ENCODE results near the gene NEXN. TPM values are rescaled to one million over a fixed set of nuclear protein-coding genes. Genes with fewer than 3 reads are reported as not detected.

Gene NEXN
- total RNA-seq, 1 experiment from 2014 or later = 1.4 TPM

DNA sequence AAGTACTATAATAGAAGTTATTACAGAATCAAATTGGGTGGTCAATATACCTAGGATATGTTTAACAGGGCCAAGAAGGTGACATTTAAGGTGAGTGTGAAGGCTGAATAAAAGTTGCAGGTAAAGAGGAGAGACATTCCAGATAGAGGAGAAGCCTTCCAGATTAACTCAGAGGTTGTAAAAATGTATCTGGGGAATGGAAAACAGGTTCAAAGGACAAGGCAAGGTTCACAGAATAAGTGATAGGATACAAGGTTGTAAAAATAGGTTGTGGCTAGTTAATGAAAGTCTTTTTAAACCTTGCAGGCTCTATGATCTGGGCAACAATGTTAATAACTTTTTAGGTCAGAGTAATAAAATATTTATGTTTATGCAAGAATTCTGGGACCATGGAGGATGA lies 50.2 kb downstream of the NEXN start:
- Mint-ChIP-seq H3K9me3 (no peaks in the 10 kb centered on the region), H3K27ac (0 out of 2 replicates have a peak overlapping the region, but pooled peaks have one; percentile 0), H3K27me3 (ENCODE audit: low read depth) (no peaks in the 10 kb centered on the region), H3K36me3 (peaks cover 6% of the 10 kb centered on the region), H3K4me3 (no peak overlapping the region), H3K4me1 (no peaks in the 10 kb centered on the region)
- ATAC-seq (no peak), DNase-seq (ENCODE audit: low spot score) (no peak)
- ChIA-PET CTCF (no interaction called here), POLR2A (no interaction called here)
- TF ChIP-seq FOXK1 (CRISPR knock-in tag; IDR thresholded peaks at IDR 0.05) (no peak), TP53 (CRISPR knock-in tag; IDR thresholded peaks at IDR 0.05) (no peak), GTF2I (CRISPR knock-in tag; conservative IDR thresholded peaks at IDR 0.05) (no peak), FOXJ3 (CRISPR knock-in tag; IDR thresholded peaks at IDR 0.05; ENCODE audit: borderline replicate concordance) (no peak)
- TF ChIP-seq, protein P1, sequence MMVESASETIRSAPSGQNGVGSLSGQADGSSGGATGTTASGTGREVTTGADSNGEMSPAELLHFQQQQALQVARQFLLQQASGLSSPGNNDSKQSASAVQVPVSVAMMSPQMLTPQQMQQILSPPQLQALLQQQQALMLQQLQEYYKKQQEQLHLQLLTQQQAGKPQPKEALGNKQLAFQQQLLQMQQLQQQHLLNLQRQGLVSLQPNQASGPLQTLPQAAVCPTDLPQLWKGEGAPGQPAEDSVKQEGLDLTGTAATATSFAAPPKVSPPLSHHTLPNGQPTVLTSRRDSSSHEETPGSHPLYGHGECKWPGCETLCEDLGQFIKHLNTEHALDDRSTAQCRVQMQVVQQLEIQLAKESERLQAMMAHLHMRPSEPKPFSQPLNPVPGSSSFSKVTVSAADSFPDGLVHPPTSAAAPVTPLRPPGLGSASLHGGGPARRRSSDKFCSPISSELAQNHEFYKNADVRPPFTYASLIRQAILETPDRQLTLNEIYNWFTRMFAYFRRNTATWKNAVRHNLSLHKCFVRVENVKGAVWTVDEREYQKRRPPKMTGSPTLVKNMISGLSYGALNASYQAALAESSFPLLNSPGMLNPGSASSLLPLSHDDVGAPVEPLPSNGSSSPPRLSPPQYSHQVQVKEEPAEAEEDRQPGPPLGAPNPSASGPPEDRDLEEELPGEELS (CRISPR knock-in tag; IDR thresholded peaks at IDR 0.05) = no peak
- TF ChIP-seq, protein P2, sequence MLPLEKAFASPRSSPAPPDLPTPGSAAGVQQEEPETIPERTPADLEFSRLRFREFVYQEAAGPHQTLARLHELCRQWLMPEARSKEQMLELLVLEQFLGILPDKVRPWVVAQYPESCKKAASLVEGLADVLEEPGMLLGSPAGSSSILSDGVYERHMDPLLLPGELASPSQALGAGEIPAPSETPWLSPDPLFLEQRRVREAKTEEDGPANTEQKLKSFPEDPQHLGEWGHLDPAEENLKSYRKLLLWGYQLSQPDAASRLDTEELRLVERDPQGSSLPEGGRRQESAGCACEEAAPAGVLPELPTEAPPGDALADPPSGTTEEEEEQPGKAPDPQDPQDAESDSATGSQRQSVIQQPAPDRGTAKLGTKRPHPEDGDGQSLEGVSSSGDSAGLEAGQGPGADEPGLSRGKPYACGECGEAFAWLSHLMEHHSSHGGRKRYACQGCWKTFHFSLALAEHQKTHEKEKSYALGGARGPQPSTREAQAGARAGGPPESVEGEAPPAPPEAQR (CRISPR knock-in tag; IDR thresholded peaks at IDR 0.05) = no peak
- TF ChIP-seq, protein P3, sequence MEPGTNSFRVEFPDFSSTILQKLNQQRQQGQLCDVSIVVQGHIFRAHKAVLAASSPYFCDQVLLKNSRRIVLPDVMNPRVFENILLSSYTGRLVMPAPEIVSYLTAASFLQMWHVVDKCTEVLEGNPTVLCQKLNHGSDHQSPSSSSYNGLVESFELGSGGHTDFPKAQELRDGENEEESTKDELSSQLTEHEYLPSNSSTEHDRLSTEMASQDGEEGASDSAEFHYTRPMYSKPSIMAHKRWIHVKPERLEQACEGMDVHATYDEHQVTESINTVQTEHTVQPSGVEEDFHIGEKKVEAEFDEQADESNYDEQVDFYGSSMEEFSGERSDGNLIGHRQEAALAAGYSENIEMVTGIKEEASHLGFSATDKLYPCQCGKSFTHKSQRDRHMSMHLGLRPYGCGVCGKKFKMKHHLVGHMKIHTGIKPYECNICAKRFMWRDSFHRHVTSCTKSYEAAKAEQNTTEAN (CRISPR knock-in tag; IDR thresholded peaks at IDR 0.05) = no peak
- TF ChIP-seq, protein P4, sequence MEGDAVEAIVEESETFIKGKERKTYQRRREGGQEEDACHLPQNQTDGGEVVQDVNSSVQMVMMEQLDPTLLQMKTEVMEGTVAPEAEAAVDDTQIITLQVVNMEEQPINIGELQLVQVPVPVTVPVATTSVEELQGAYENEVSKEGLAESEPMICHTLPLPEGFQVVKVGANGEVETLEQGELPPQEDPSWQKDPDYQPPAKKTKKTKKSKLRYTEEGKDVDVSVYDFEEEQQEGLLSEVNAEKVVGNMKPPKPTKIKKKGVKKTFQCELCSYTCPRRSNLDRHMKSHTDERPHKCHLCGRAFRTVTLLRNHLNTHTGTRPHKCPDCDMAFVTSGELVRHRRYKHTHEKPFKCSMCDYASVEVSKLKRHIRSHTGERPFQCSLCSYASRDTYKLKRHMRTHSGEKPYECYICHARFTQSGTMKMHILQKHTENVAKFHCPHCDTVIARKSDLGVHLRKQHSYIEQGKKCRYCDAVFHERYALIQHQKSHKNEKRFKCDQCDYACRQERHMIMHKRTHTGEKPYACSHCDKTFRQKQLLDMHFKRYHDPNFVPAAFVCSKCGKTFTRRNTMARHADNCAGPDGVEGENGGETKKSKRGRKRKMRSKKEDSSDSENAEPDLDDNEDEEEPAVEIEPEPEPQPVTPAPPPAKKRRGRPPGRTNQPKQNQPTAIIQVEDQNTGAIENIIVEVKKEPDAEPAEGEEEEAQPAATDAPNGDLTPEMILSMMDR (IDR thresholded peaks at IDR 0.05) = no peak

DNA sequence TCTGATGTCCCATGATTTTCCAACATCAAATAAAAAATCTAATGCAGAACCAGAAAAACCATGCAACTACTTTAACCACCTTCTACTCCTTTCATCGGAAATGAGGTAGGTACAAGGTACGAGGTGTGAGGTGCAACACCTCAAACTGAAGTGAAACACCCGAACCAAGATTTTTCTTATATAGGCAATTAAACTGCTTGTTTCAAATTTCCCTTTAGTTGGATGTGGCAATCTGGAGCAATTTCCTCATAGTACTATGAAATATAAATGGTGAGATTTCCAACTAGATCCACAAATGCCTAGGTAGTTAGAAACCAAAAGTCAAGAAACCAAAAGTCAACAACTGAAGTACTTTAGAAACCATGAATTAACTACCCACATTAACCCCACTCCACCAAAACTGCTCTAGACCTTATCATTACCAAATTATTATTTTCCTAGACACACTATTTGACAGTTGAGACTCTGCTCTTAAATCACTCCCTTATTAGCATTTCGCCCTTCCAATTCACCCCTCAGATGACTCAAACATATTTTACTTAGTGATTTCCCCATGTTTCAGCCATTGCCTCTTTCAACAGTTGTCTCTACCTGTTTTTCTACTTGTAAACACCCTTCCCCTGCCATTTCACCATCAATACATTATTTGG lies 52.6 kb downstream of the NEXN start:
- peaks cover 18% of the 10 kb centered on the region for H3K36me3 Mint-ChIP-seq
- ChIA-PET CTCF (no interaction called here), POLR2A (no interaction called here)
- H3K27me3 Mint-ChIP-seq (ENCODE audit: low read depth) = no peaks in the 10 kb centered on the region
- H3K4me1 Mint-ChIP-seq = no peaks in the 10 kb centered on the region
- DNase-seq (ENCODE audit: low spot score) (no peak), ATAC-seq (no peak)
- H3K9me3 Mint-ChIP-seq = no peaks in the 10 kb centered on the region
- H3K4me3 Mint-ChIP-seq = no peak overlapping the region
- TF ChIP-seq CREM (CRISPR knock-in tag; IDR thresholded peaks at IDR 0.05) = no peak
- H3K27ac Mint-ChIP-seq = peak overlapping the region; percentile 10; the same call in 1 of the 2 replicates

DNA sequence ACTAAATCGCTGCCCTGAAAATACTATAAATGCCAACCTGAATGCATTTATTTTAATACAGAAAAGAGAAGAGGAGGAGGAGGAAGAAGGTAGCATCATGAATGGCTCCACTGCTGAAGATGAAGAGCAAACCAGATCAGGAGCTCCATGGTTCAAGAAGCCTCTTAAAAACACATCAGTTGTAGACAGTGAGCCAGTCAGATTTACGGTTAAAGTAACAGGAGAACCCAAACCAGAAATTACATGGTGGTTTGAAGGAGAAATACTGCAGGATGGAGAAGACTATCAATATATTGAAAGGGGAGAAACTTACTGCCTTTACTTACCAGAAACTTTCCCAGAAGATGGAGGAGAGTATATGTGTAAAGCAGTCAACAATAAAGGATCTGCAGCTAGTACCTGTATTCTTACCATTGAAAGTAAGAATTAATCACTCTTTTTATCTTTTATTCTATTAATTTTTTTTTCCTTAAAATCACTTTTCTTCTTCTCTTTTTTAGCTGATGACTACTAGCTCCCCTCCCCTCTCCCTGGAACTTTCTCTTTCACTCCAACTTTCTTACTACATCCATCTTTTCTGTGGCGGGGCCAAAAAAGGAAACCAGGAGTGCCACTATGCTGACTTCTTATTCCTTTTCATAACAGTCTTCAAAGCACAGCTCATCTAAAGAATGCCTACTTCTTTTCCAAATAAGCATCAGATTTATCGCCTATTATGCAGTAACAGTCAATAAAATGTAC lies 54.1 kb downstream of the NEXN start:
- CTCF ChIA-PET = interaction anchor here (0.5 to 0.6 kb wide), 2 partner anchors 136 to 172 kb away, joined by 3 read pairs; no protein-coding TSS in a partner anchor
- POLR2A ChIA-PET = interaction anchor here (0.9 kb wide), 1 partner anchor 36 kb away, joined by 3 read pairs; the partner anchor contains the start of gene FUBP1
- peak overlapping the region; percentile 44; the same call in 1 of the 2 replicates for H3K27ac Mint-ChIP-seq
- TF ChIP-seq, protein P4 (IDR thresholded peaks at IDR 0.05) = no peak
- no peak for TF ChIP-seq ZNF317 (CRISPR knock-in tag; IDR thresholded peaks at IDR 0.05; ENCODE audit: borderline replicate concordance, low read depth)
- TF ChIP-seq, protein P5, sequence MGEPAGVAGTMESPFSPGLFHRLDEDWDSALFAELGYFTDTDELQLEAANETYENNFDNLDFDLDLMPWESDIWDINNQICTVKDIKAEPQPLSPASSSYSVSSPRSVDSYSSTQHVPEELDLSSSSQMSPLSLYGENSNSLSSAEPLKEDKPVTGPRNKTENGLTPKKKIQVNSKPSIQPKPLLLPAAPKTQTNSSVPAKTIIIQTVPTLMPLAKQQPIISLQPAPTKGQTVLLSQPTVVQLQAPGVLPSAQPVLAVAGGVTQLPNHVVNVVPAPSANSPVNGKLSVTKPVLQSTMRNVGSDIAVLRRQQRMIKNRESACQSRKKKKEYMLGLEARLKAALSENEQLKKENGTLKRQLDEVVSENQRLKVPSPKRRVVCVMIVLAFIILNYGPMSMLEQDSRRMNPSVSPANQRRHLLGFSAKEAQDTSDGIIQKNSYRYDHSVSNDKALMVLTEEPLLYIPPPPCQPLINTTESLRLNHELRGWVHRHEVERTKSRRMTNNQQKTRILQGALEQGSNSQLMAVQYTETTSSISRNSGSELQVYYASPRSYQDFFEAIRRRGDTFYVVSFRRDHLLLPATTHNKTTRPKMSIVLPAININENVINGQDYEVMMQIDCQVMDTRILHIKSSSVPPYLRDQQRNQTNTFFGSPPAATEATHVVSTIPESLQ (CRISPR knock-in tag; IDR thresholded peaks at IDR 0.05) = no peak
- TF ChIP-seq, protein P3 (CRISPR knock-in tag; IDR thresholded peaks at IDR 0.05) = no peak
- no peak for TF ChIP-seq NR3C1 (CRISPR knock-in tag; conservative IDR thresholded peaks at IDR 0.05; ENCODE audit: low read depth)
- no peak for TF ChIP-seq NFE2L1 (CRISPR knock-in tag; IDR thresholded peaks at IDR 0.05)
- no peak for TF ChIP-seq ZNF138 (CRISPR knock-in tag; conservative IDR thresholded peaks at IDR 0.05)
- no peak for TF ChIP-seq TCF7 (CRISPR knock-in tag; IDR thresholded peaks at IDR 0.05; ENCODE audit: low read depth)

More for the DNA sequence above, 54.1 kb downstream of the NEXN start:
- Mint-ChIP-seq H3K27me3 (ENCODE audit: low read depth) (no peaks in the 10 kb centered on the region), H3K4me3 (no peak overlapping the region), H3K9me3 (no peaks in the 10 kb centered on the region), H3K4me1 (no peaks in the 10 kb centered on the region), H3K36me3 (peaks cover 30% of the 10 kb centered on the region)
- DNase-seq (ENCODE audit: low spot score) (no peak), ATAC-seq (no peak)
